ENCODE data around the gene BRAT1.

GRCh38 chr7:2527505-2528467 is 27.5 kb downstream of the BRAT1 start:
- no peak for TF ChIP-seq EZH2 (IDR thresholded peaks at IDR 0.05)
- TF ChIP-seq POLR2AphosphoS5 (IDR thresholded peaks at IDR 0.05; ENCODE audit: borderline replicate concordance, low read depth, low read length), result no peak
- no peak for TF ChIP-seq FOXP2 (optimal IDR thresholded peaks at IDR 0.05; ENCODE audit: control extremely low read depth, extremely low read length, insufficient read depth)
